ENCODE measurements around the gene NCOA6. TPM values are rescaled to one million over a fixed set of nuclear protein-coding genes. Genes with fewer than 3 reads are reported as not detected.

Gene NCOA6
- total RNA-seq, 4 donors from 2014 or later, result 26.5 to 33.8 (median 32.3) TPM

DNA sequence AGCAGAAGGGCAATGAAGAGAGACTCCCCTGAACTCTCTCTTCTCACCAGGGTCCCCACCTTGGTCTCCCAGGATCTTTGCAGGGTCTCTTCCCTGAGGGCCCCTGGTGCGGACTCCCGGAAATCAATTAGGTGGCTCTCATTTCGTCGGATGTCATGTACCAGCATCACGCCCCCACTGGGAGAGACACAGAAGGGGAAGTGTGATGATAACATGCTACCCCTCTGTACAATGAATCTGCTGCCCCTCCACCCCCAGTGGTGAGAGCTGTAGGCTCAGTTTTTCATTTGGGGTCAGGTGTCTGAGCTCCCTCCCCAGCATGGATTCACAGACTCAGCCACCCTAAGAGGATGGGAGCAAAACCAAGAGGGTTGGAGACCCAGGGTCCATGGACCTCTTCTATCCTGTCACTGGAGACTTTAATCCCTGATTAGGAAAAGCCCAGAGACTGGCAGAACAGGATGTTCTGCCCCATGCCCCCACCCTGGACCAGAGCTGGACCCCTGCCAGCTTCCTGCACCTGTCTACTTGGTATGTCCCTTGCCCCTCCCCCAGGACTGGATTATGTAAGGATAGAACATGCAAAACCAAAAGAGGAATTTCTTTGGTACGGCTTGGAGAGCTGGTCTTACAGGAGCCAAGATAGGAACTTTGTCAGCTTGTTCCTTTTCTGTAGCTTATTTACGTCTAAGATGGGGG is 36.1 kb upstream of the NCOA6 start:
- intact Hi-C loops (cut with DNase I), result no loop called here
- Histone ChIP-seq H3K4me1 (no peaks in the 10 kb centered on the region), H3K27ac (no peak overlapping the region), H3K36me3 (peaks cover 0 to 4% of the 10 kb centered on the region in 2 donors), H3K27me3 (no peaks in the 10 kb centered on the region), H3K4me3 (replicated peaks in 1 of 3) (no peak overlapping the region), H3K9me3 (no peaks in the 10 kb centered on the region)
- DNase-seq, result peak; percentile 40 to 56
- TF ChIP-seq POLR2A (IDR thresholded peaks at IDR 0.05), result no peak
- TF ChIP-seq, protein P1, sequence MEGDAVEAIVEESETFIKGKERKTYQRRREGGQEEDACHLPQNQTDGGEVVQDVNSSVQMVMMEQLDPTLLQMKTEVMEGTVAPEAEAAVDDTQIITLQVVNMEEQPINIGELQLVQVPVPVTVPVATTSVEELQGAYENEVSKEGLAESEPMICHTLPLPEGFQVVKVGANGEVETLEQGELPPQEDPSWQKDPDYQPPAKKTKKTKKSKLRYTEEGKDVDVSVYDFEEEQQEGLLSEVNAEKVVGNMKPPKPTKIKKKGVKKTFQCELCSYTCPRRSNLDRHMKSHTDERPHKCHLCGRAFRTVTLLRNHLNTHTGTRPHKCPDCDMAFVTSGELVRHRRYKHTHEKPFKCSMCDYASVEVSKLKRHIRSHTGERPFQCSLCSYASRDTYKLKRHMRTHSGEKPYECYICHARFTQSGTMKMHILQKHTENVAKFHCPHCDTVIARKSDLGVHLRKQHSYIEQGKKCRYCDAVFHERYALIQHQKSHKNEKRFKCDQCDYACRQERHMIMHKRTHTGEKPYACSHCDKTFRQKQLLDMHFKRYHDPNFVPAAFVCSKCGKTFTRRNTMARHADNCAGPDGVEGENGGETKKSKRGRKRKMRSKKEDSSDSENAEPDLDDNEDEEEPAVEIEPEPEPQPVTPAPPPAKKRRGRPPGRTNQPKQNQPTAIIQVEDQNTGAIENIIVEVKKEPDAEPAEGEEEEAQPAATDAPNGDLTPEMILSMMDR (IDR thresholded peaks at IDR 0.05), result no peak
- WGBS, 2 donors, result 85 to 87% methylated on average over 7 of the region's 7 CpGs

DNA sequence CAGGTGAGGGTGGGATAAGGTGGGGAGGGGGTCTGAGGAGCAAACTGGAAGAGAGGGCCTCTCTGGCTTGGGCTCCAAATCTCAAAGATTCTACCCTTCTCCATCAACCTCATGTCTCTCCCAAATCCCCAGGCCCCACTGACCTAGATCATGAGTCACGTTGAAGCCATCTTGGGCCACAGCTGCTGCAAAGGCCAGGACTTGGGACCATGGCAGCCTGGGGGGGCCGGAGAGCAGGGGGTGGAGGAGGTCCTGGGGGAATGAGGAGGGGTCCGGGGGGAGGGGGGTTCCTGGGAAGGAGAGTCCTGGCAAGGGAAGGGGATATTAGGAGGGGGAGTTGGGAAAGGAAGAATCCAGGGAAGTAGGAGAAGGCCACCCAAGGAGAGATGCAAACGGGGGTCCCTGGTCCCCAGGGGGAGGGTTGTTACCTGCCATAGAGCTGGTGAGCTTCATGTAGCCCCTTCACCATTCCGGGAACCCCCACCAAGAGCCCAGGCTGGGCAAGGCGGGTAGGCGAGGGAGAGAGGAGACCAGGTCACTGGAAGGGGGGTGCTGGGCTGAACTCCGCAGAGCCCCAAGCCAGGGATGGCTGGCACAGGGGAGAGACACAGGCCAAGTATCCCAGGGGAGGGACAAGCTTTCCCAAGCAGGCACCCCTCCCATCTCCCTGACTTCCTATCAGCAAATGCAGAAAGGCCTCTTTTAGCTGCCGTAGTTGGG is 34.5 kb upstream of the NCOA6 start:
- Histone ChIP-seq H3K27ac (no peak overlapping the region), H3K36me3 (peaks cover 0 to 4% of the 10 kb centered on the region in 2 donors), H3K4me1 (no peaks in the 10 kb centered on the region), H3K4me3 (replicated peaks in 1 of 3) (no peak overlapping the region), H3K9me3 (no peaks in the 10 kb centered on the region), H3K27me3 (no peaks in the 10 kb centered on the region)
- TF ChIP-seq POLR2A (IDR thresholded peaks at IDR 0.05), result no peak
- TF ChIP-seq, protein P1 (IDR thresholded peaks at IDR 0.05), result no peak
- intact Hi-C loops (cut with DNase I), result no loop called here
- DNase-seq, result no peak
- 90 to 93% methylated on average over 8 to 9 of the region's 9 CpGs for WGBS, 2 donors

DNA sequence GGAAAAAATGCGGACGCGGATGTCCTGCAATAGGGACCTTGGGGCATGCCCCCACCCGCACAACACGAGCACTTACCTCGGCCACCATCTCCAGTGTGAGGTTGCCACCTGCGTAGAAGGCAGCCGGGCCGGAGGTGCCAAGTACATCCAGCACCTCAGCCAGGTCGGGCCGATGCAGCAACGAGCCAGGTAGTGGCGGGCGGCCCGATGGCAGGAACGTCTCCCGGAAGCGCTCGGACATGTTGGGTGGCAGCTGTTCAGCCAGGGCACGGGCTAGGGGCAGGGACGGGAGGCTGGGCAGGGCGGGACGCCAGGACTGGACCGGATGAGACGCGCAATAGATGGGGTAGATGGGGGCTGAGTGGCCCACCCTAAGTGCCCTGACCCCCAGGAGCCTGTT is 33.9 kb upstream of the NCOA6 start:
- no peak for DNase-seq
- H3K4me3 ChIP-seq (replicated peaks in 1 of 3), result no peak overlapping the region
- intact Hi-C loops (cut with DNase I), result no loop called here
- WGBS, 2 donors, result 97% methylated on average over 26 of the region's 26 CpGs
- TF ChIP-seq, protein P1 (IDR thresholded peaks at IDR 0.05), result no peak
- no peak for TF ChIP-seq POLR2A (IDR thresholded peaks at IDR 0.05)
- no peak overlapping the region for H3K27ac ChIP-seq
- H3K36me3 ChIP-seq, result peaks cover 0 to 4% of the 10 kb centered on the region in 2 donors
- no peaks in the 10 kb centered on the region for H3K4me1 ChIP-seq
- no peaks in the 10 kb centered on the region for H3K9me3 ChIP-seq
- H3K27me3 ChIP-seq, result no peaks in the 10 kb centered on the region

DNA sequence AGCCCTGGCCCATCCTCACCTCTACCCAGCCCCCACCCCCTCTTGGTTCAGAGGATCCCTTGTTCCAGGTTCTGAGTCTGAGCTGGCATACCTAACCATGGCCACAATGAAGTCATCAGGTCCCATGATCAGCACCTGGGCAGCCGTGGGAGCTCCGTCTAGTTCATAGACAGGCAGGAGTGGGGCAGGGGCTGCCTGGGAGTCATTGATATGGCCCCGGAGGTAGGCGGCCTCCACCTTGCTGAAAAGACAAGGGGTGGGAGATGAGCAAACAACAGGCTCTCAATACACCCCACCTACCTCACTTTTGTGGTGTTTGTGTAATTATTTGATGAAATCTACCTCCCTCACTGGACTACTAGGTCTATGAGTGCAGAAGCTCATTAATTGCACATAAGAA is 26.8 kb upstream of the NCOA6 start:
- no peaks in the 10 kb centered on the region for H3K4me1 ChIP-seq
- no peaks in the 10 kb centered on the region for H3K27me3 ChIP-seq
- no peak overlapping the region for H3K27ac ChIP-seq
- H3K4me3 ChIP-seq (replicated peaks in 1 of 3), result no peak overlapping the region
- intact Hi-C loops (cut with DNase I), result no loop called here
- no peaks in the 10 kb centered on the region for H3K9me3 ChIP-seq
- 79 to 87% methylated on average over 4 of the region's 4 CpGs for WGBS, 2 donors
- TF ChIP-seq POLR2A (IDR thresholded peaks at IDR 0.05), result no peak
- TF ChIP-seq, protein P1 (IDR thresholded peaks at IDR 0.05), result no peak
- H3K36me3 ChIP-seq, result peaks cover 16 to 21% of the 10 kb centered on the region in 2 donors
- no peak for DNase-seq

DNA sequence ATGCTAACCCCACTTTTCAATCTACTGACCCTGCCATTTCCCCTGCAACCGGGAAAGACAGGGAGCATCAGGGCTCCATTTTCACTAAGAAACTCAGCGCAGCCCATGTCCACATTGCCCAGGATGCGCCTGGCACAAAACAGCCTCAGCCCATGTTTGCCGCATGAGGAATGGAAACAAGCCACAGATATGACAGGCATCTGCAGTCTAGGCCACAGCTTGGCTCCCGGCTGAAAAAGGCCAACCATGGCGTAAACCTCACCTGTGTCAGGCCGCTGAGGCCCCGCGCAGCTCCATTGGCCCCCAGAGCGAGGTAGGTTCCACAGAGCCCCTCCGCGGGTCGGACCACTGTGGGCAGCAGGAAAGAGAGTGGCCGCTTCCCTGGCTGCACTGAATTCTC is 25.5 kb upstream of the NCOA6 start:
- TF ChIP-seq POLR2A (IDR thresholded peaks at IDR 0.05), result no peak
- intact Hi-C loops (cut with DNase I), result no loop called here
- no peaks in the 10 kb centered on the region for H3K9me3 ChIP-seq
- no peaks in the 10 kb centered on the region for H3K27me3 ChIP-seq
- peaks cover 16 to 21% of the 10 kb centered on the region in 2 donors for H3K36me3 ChIP-seq
- H3K4me1 ChIP-seq, result no peaks in the 10 kb centered on the region
- DNase-seq, result no peak
- no peak overlapping the region for H3K27ac ChIP-seq
- H3K4me3 ChIP-seq (replicated peaks in 1 of 3), result no peak overlapping the region
- 94 to 96% methylated on average over 5 to 10 of the region's 14 CpGs for WGBS, 2 donors

All from thyroid gland (tissue), 4 donors.